Measurements from ENCODE around the gene PLCL2.

PLCL2 gene

GRCh38 chr3:17130956-17131355 is 246.2 kb downstream of the PLCL2 start:
- no peak for DNase-seq

DNA sequence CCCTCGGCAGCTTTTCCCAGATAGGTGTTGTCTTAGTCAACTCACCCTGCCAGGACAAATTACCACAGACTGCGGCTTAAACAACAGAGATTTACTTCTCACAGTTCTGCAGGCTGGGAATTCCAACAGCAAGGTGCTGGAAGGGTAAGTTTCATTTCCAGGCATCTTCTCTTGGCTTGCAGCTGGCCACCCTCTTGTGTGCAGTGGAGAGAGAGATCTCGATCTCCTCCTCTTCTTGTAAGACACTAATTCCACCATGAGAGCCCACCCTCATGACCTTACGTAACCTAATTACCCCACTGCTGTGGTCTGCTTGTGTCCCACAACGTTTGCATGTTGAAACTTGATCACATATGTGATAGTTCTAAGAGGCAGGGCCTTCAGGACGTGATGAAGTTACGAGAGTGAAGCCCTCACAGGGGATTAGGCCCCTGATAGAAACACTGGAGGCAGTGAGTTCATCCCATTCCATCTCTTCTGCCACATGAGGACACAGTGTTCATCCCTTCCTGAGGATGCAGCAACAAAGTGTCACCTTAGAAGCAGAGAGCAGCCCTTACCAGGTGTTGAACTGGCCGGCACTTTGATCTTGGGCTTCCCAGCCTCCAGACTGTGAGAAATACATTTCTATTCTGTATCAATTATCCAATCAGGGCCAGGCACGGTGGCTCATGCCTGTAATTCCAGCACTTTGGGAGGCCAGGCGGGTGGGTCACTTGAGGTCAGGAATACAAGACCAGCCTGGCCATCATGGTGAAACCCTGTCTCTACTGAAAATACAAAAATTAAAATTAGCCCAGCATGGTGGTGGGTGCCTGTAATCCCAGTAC is 247.7 kb downstream of the PLCL2 start:
- DNase-seq, result no peak

DNA sequence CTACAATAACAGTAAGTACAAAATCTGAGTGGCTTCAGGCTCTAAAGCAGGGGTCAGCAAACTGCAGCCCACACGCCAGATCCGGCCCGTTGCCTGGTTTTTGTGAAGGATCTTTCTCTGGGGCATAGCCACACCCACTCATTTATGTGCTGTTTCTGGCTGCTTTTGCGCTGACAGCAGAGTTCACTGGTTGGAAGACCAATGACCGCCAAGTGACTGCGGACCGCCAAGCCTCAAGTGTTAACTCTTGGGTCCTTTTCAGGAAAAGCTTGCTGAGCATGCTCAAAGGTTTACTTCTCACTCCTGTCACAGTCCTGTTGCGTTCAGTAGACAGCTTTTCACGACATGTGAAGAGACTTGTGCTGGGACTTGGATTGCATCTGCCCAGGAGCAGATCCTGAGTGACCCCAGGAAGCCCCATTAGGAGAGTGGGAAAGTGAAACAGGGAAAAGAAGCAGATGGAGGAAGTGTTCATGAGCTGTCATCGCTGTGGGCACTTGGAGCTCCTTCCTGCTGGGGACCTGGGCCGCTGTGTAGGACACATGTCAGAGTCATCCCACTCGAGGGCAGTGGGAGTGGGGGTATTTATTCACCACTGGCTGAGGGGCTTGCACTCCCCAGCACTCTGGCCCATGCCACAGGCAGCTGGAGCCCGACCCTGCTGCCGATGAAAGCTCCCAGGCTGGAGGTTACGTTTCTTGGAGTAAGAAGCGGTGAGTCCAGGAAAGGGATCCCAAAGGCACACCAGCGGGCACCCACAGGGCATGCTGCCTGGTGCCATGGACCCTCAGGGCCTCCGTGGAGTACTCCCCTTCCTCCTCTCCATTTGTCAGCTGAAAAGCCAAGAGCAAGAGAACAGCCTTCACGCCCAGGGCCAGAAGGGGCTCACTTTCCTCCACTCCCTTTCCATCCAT is 249.1 kb downstream of the PLCL2 start:
- DNase-seq, result no peak

DNA sequence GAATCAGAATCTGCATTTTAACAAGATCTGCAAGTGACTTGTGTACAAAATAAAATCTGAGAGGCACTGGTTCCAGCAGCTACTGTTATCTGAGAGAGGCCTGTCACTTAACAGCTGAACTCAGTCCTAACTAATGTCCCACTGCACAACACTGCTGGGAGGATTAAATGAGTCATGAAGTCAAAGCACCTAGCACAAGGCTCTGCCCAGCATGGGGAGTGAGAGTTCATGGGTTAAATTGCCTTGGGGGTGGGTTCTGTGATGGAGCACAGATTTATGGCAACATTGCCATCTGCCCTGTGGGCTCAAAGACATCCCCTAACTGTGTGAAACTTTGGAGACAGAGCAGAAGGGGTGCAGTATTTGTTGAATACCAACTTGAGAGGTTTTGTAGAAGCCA is 250.9 kb downstream of the PLCL2 start:
- no peak for DNase-seq

- DNase-seq, result no peak
Measured at GRCh38 chr3:17136136-17136721, 251.5 kb downstream of the PLCL2 start.

- no peak for DNase-seq
Measured at GRCh38 chr3:17137321-17137826, 252.6 kb downstream of the PLCL2 start.

- DNase-seq, result no peak
Measured at GRCh38 chr3:17138246-17139039, 253.7 kb downstream of the PLCL2 start.
